HepG2 (cell line): ENCODE data around the gene GSTM4. TPM values are rescaled to one million over a fixed set of nuclear protein-coding genes. Genes with fewer than 3 reads are reported as not detected.

Experiments
- ATAC-seq: fragments of 200-7000 bp; cut with Tn5 transposase; 3 replicates; pipeline ENCODE4 v1.9.1; 2020; ENCODE audit warnings: mild to moderate bottlenecking, moderate library complexity
- BruUV-seq: library from RNA; stranded (reverse); fragments of 400-500 nt; replicated peaks from 2 replicates; lab custom pipeline; 2021; lab: Mats Ljungman, UMichigan
- CTCF ChIA-PET: fragments of 300-600 bp; formaldehyde crosslinking; extraction: SDS; loops from one replicate; lab custom pipeline; 2021; ENCODE audit warnings: low total read pairs, inconsistent platforms, low intra/inter-chr PET ratio; lab: Yijun Ruan, JAX
- POLR2A ChIA-PET: fragments of 350-600 bp; sonication (Branson Sonifier 250); formaldehyde crosslinking; loops from one replicate; lab custom pipeline; 2020; ENCODE audit warnings: antibody characterized with exemption, inconsistent platforms; lab: Yijun Ruan, JAX
- DNase-seq: peaks from one replicate; pipeline ENCODE4 v3.0.0-alpha.2; 2015; ENCODE audit warnings: low spot score
- FAIRE-seq: peaks from 3 replicates; lab custom pipeline; 2011; peaks lifted over from hg19 to GRCh38; lab: Jason Lieb, UNC
- H2AFZ ChIP-seq: one replicate; pipeline ENCODE4 v1.6.1; 2011; ENCODE audit warnings: low read length, inconsistent platforms
- H3K27ac ChIP-seq: fragments of 300-600 bp; 3 replicates; pipeline ENCODE4 v1.8.0; 2011; ENCODE audit warnings: mixed run types, mild to moderate bottlenecking, mixed read lengths, low read length, inconsistent platforms; ENCODE audit not compliant: insufficient read depth; ENCODE audit errors: extremely low read length
- H3K27me3 ChIP-seq, 2 experiments: fragments of 200-600 bp in 1 of 2; 2 replicates in 1 of 2; 3 replicates in 1 of 2; pipeline versions ENCODE4 v1.6.0 to v1.8.0; 2011; ENCODE audit warnings: low read length in 2 of 2, mild to moderate bottlenecking in 2 of 2, moderate library complexity in 2 of 2, inconsistent platforms in 1 of 2; ENCODE audit not compliant: insufficient read depth in 2 of 2, control insufficient read depth in 1 of 2
- H3K36me3 ChIP-seq, 2 experiments: fragments of 200-600 bp in 1 of 2; replicated peaks in 1 of 2; 2 replicates in 1 of 2; 3 replicates in 1 of 2; pipeline versions ENCODE4 v1.5.1 to v1.8.0; 2011; ENCODE audit warnings: low read length in 2 of 2, inconsistent platforms in 1 of 2; ENCODE audit not compliant: insufficient read depth in 2 of 2, control insufficient read depth in 1 of 2
- H3K4me1 ChIP-seq: 2 replicates; pipeline ENCODE4 v1.5.1; 2012; ENCODE audit warnings: low read length, inconsistent platforms; ENCODE audit not compliant: insufficient read depth
- H3K4me2 ChIP-seq: 2 replicates; pipeline ENCODE4 v1.6.0; 2011; ENCODE audit warnings: low read depth, low read length, inconsistent platforms
- H3K4me3 ChIP-seq, 3 experiments: fragments of 200-600 bp in 1 of 3; sonication (generic), shearing (Covaris generic) in 1 of 3; replicated peaks in 1 of 3; 2 replicates each; pipeline ENCODE4 v1.5.1; 2011 to 2016; ENCODE audit warnings: low read length in 3 of 3, inconsistent platforms in 2 of 3, low read depth in 2 of 3, mild to moderate bottlenecking in 2 of 3, control low read depth in 1 of 3, mixed read lengths in 1 of 3; ENCODE audit not compliant: insufficient read depth in 1 of 3
- H3K79me2 ChIP-seq: one replicate; pipeline ENCODE4 v1.6.1; 2011; ENCODE audit warnings: low read length, inconsistent platforms; ENCODE audit not compliant: insufficient read depth
- H3K9ac ChIP-seq: 2 replicates; pipeline ENCODE4 v1.6.0; 2011; ENCODE audit warnings: mild to moderate bottlenecking, low read depth, low read length, inconsistent platforms; ENCODE audit not compliant: insufficient read depth
- H3K9me3 ChIP-seq: 2 replicates; pipeline ENCODE4 v1.5.1; 2012; ENCODE audit warnings: mild to moderate bottlenecking, low read length
- H4K20me1 ChIP-seq: 2 replicates; pipeline ENCODE4 v1.6.0; 2011; ENCODE audit warnings: inconsistent platforms, mild to moderate bottlenecking, low read length, moderate library complexity; ENCODE audit not compliant: insufficient read depth
- ATF1 ChIP-seq: IDR thresholded peaks from 2 replicates; pipeline ENCODE4 v1.6.1; 2016; ENCODE audit warnings: mild to moderate bottlenecking, control low read depth
- IKZF1 ChIP-seq: fragments of 450-650 bp; IDR thresholded peaks from 2 replicates; pipeline ENCODE4 v1.7.1; 2016
- LRRFIP1 ChIP-seq: sonication (generic); formaldehyde crosslinking; conservative IDR thresholded peaks from 2 replicates; pipeline ENCODE4 v1.4.0; 2020; ENCODE audit warnings: missing genetic modification reagents
- NKX3-1 ChIP-seq: sonication (generic); formaldehyde crosslinking; IDR thresholded peaks from 2 replicates; pipeline ENCODE4 v1.5.0; 2020; ENCODE audit warnings: missing genetic modification reagents
- PCBP1 ChIP-seq: fragments of 200-400 bp; formaldehyde crosslinking; IDR thresholded peaks from 2 replicates; pipeline ENCODE4 v1.6.1; 2017; ENCODE audit warnings: mild to moderate bottlenecking, low read depth, low read length, borderline replicate concordance
- TEAD2 ChIP-seq: sonication (generic); formaldehyde crosslinking; IDR thresholded peaks from 2 replicates; pipeline ENCODE4 v1.9.0; 2021; ENCODE audit warnings: missing genetic modification reagents
- ZBTB8A ChIP-seq: sonication (generic); formaldehyde crosslinking; IDR thresholded peaks from 2 replicates; pipeline ENCODE4 v1.4.0; 2020; ENCODE audit warnings: mild to moderate bottlenecking, low read depth, missing genetic modification reagents, borderline replicate concordance
- ZNF136 ChIP-seq: sonication (generic); formaldehyde crosslinking; IDR thresholded peaks from 2 replicates; pipeline ENCODE4 v1.8.1; 2022; ENCODE audit warnings: low read depth, mild to moderate bottlenecking, moderate library complexity, missing genetic modification reagents
- ZNF616 ChIP-seq: sonication (generic); formaldehyde crosslinking; IDR thresholded peaks from 2 replicates; pipeline ENCODE4 v1.5.0; 2020; ENCODE audit warnings: low read depth, mild to moderate bottlenecking, missing genetic modification reagents
- WGBS: methylation state at CpG from one replicate; pipeline ENCODE4 v1.1.6; 2017; ENCODE audit warnings: low lambda C conversion rate; 5-methylcytosine and 5-hydroxymethylcytosine counted together
- in situ Hi-C: cut with HindIII; loops from 2 replicates; pipeline ENCODE4 v1.10.0; 2017; ENCODE audit warnings: low pct_unique_long_range_greater_than_20kb; ENCODE audit not compliant: extremely low pct_ligation_motif_present
- intact Hi-C: fragments of 100-400 bp; cut with micrococcal nuclease; formaldehyde crosslinking; loops from one replicate; pipeline ENCODE4 v1.10.0; 2022; ENCODE audit not compliant: unreplicated experiment
- polyA plus RNA-seq, 8 experiments: library from polyadenylated mRNA; depleted of rRNA in 3 of 8; stranded (reverse) in 7 of 8; unstranded in 1 of 8; fragments of >200 nt; fragmentation: Illumina TruSeq in 4 of 8; extraction: Trizol in 4 of 8; gene quantifications; 2 replicates each; pipeline versions ENCODE4 v1.2.1 to v1.2.3, GENCODE V29; 2011 to 2016; ENCODE audit warnings: low read depth in 4 of 8, missing spikeins in 1 of 8, mixed read lengths in 1 of 8; ENCODE audit not compliant: insufficient read depth in 1 of 8
- total RNA-seq, 5 experiments: library from RNA; depleted of rRNA; stranded (reverse); fragments of >200 nt; fragmentation: Illumina TruSeq; extraction: Trizol; gene quantifications; 2 replicates each; pipeline ENCODE4 v1.2.3, GENCODE V29; 2016; ENCODE audit warnings: low read depth in 1 of 5
- TF ChIP-seq, protein P1 (sequence below): sonication (generic); formaldehyde crosslinking; IDR thresholded peaks from 2 replicates; pipeline ENCODE4 v1.4.0; 2020; ENCODE audit warnings: missing genetic modification reagents, borderline replicate concordance
- TF ChIP-seq, protein P2 (sequence below): sonication (generic); formaldehyde crosslinking; IDR thresholded peaks from 2 replicates; pipeline ENCODE4 v1.4.0; 2020; ENCODE audit warnings: missing genetic modification reagents

GSTM4 gene
- total and polyA plus RNA-seq, 2 of the 13 experiments (the other 11 are each of a cell fraction or from before 2014, with no cell fraction given): 25.3 to 40.8 TPM

- TF ChIP-seq, protein P1, sequence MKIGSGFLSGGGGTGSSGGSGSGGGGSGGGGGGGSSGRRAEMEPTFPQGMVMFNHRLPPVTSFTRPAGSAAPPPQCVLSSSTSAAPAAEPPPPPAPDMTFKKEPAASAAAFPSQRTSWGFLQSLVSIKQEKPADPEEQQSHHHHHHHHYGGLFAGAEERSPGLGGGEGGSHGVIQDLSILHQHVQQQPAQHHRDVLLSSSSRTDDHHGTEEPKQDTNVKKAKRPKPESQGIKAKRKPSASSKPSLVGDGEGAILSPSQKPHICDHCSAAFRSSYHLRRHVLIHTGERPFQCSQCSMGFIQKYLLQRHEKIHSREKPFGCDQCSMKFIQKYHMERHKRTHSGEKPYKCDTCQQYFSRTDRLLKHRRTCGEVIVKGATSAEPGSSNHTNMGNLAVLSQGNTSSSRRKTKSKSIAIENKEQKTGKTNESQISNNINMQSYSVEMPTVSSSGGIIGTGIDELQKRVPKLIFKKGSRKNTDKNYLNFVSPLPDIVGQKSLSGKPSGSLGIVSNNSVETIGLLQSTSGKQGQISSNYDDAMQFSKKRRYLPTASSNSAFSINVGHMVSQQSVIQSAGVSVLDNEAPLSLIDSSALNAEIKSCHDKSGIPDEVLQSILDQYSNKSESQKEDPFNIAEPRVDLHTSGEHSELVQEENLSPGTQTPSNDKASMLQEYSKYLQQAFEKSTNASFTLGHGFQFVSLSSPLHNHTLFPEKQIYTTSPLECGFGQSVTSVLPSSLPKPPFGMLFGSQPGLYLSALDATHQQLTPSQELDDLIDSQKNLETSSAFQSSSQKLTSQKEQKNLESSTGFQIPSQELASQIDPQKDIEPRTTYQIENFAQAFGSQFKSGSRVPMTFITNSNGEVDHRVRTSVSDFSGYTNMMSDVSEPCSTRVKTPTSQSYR (CRISPR knock-in tag): no peak
- no peak for TF ChIP-seq TEAD2 (CRISPR knock-in tag)
- TF ChIP-seq ZNF136 (CRISPR knock-in tag): no peak
- no peak for TF ChIP-seq IKZF1
- no peak for TF ChIP-seq ZBTB8A (CRISPR knock-in tag)
These were observed 14.7 kb upstream of the GSTM4 start (continued) for GRCh38 chr1:109641078-109641740.

DNA sequence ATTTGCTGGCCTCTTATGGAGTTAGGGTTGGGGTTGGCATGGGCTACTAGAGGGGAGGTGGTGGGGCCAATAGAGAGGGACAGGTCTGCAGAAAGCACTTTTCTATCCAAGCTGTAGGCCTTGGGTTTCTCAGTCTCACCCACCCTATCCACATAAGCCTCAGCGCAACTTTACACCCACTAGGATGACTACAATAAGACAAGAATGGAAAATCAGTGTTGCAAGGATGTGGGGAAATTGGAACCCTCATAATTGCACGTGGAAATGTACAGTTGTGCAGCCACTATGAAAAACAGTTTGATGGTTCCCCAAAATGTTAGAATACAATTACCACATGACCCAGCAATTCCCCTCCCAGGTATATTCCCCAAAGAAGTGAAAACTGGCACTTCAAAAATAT is 14.0 kb upstream of the GSTM4 start:
- 50% methylated on average over 2 of the region's 2 CpGs for WGBS
- ChIA-PET CTCF (interaction anchor here (2.6 kb wide), 1 partner anchor 132 kb away, joined by 26 read pairs; no protein-coding TSS in a partner anchor), POLR2A (interaction anchor here (3.8 kb wide), 1 partner anchor 93 kb away, joined by 23 read pairs; the partner anchor contains the start of gene GNAI3)

More for the DNA sequence above, 14.0 kb upstream of the GSTM4 start:
- Histone ChIP-seq H3K4me3 (no peak overlapping the region), H2AFZ (no peak overlapping the region), H3K9me3 (no peaks in the 10 kb centered on the region), H3K27ac (no peak overlapping the region), H3K27me3 (0 out of 5 replicates have a peak, but pooled peaks cover 0 to 3% of the 10 kb centered on the region in 2 experiments), H3K4me2 (no peak overlapping the region), H3K9ac (no peak overlapping the region), H3K79me2 (no peaks in the 10 kb centered on the region), H4K20me1 (no peaks in the 10 kb centered on the region), H3K36me3 (no peaks in the 10 kb centered on the region), H3K4me1 (peaks cover 27% of the 10 kb centered on the region)
- DNase-seq: no peak
- intact Hi-C loops: loop anchor here (2.0 to 5.0 kb wide), 2 partner anchors 63 to 350 kb away; no protein-coding TSS in a partner anchor
- TF ChIP-seq NKX3-1 (CRISPR knock-in tag) (no peak), LRRFIP1 (CRISPR knock-in tag) (no peak), ZNF136 (CRISPR knock-in tag) (no peak), PCBP1 (no peak), ZNF616 (CRISPR knock-in tag) (no peak), ATF1 (no peak)
- TF ChIP-seq, protein P2, sequence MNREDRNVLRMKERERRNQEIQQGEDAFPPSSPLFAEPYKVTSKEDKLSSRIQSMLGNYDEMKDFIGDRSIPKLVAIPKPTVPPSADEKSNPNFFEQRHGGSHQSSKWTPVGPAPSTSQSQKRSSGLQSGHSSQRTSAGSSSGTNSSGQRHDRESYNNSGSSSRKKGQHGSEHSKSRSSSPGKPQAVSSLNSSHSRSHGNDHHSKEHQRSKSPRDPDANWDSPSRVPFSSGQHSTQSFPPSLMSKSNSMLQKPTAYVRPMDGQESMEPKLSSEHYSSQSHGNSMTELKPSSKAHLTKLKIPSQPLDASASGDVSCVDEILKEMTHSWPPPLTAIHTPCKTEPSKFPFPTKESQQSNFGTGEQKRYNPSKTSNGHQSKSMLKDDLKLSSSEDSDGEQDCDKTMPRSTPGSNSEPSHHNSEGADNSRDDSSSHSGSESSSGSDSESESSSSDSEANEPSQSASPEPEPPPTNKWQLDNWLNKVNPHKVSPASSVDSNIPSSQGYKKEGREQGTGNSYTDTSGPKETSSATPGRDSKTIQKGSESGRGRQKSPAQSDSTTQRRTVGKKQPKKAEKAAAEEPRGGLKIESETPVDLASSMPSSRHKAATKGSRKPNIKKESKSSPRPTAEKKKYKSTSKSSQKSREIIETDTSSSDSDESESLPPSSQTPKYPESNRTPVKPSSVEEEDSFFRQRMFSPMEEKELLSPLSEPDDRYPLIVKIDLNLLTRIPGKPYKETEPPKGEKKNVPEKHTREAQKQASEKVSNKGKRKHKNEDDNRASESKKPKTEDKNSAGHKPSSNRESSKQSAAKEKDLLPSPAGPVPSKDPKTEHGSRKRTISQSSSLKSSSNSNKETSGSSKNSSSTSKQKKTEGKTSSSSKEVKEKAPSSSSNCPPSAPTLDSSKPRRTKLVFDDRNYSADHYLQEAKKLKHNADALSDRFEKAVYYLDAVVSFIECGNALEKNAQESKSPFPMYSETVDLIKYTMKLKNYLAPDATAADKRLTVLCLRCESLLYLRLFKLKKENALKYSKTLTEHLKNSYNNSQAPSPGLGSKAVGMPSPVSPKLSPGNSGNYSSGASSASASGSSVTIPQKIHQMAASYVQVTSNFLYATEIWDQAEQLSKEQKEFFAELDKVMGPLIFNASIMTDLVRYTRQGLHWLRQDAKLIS: no peak
- in situ Hi-C loops: loop anchor here (5.0 to 10.0 kb wide), 3 partner anchors 65 to 343 kb away; partner anchors contain the start of gene AHCYL1
- no peak for ATAC-seq
- BruUV-seq: no TSS peak
- no peak for FAIRE-seq
